ENCODE results near the gene PRKCQ. TPM values are rescaled to one million over a fixed set of nuclear protein-coding genes. Genes with fewer than 3 reads are reported as not detected.

Gene PRKCQ
- total RNA-seq, 2 donors from 2014 or later: 0.33 to 6.0 TPM

DNA sequence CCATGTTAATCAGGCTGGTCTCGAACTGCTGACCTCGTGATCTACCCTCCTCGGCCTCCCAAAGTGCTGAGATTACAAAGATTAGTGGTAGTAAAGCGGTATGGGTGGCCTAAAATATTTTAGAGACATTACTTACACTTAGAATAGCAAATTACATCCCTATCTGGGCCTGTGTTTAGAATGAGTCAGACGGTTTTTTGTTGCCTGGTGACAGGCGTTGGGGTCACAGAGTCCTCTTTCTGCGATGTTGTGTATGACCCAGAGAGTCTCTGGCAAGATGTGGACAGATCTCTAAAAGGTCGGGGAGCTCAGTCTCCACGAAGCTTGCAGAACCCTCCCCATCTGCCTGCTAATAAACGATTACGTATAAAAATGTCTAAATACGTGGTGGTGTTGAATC lies 39.6 kb upstream of the PRKCQ start:
- no peak overlapping the region for H3K4me3 ChIP-seq
- TF ChIP-seq, protein P1, sequence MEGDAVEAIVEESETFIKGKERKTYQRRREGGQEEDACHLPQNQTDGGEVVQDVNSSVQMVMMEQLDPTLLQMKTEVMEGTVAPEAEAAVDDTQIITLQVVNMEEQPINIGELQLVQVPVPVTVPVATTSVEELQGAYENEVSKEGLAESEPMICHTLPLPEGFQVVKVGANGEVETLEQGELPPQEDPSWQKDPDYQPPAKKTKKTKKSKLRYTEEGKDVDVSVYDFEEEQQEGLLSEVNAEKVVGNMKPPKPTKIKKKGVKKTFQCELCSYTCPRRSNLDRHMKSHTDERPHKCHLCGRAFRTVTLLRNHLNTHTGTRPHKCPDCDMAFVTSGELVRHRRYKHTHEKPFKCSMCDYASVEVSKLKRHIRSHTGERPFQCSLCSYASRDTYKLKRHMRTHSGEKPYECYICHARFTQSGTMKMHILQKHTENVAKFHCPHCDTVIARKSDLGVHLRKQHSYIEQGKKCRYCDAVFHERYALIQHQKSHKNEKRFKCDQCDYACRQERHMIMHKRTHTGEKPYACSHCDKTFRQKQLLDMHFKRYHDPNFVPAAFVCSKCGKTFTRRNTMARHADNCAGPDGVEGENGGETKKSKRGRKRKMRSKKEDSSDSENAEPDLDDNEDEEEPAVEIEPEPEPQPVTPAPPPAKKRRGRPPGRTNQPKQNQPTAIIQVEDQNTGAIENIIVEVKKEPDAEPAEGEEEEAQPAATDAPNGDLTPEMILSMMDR (IDR thresholded peaks at IDR 0.05): no peak
- no peak for TF ChIP-seq POLR2A (IDR thresholded peaks at IDR 0.05)
- H3K36me3 ChIP-seq (replicated peaks in 1 of 2; ENCODE audit: insufficient read depth in 1 of 2, low read depth in 2 of 2): no peaks in the 10 kb centered on the region
- no peak overlapping the region for H3K27ac ChIP-seq
- intact Hi-C loops (cut with DNase I): no loop called here
- H3K9me3 ChIP-seq: no peaks in the 10 kb centered on the region
- H3K27me3 ChIP-seq: no peaks in the 10 kb centered on the region
- DNase-seq (no peak), ATAC-seq (no peak)
- WGBS, 2 donors: 80 to 87% methylated on average over 12 of the region's 12 CpGs
- H3K4me1 ChIP-seq: peaks cover 18% of the 10 kb centered on the region

DNA sequence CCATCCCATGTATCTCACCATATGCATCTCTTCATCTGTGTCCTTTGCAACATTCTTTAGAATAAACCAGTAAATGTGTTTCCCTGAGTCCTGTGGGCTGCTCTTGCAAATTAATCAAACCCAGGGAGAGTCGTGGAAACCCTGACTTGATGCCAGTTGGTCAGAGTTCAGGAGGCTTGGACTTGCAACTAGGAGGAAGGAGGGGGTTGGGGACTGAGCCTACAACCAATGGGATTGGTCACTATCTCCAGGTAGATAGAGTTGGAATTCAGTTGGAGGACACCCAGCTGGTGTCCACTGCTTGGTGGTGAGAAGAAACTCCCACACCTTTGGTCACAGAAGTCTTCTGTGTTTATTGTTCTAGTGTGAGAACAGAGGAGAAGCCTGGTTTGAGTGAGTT lies 38.3 kb upstream of the PRKCQ start:
- TF ChIP-seq, protein P1 (IDR thresholded peaks at IDR 0.05): no peak
- TF ChIP-seq POLR2A (IDR thresholded peaks at IDR 0.05): no peak
- peak; percentile 50 for ATAC-seq
- no peaks in the 10 kb centered on the region for H3K9me3 ChIP-seq
- WGBS, 2 donors: 6 to 7% methylated on average over 1 of the region's 1 CpG
- H3K36me3 ChIP-seq (replicated peaks in 1 of 2; ENCODE audit: insufficient read depth in 1 of 2, low read depth in 2 of 2): no peaks in the 10 kb centered on the region
- DNase-seq: peak in 3 of 4 donors; percentile 25 to 77 (median 33)
- H3K4me3 ChIP-seq: no peak overlapping the region
- H3K27ac ChIP-seq: no peak overlapping the region
- H3K4me1 ChIP-seq: peaks cover 7% of the 10 kb centered on the region
- intact Hi-C loops (cut with DNase I): no loop called here
- no peaks in the 10 kb centered on the region for H3K27me3 ChIP-seq

DNA sequence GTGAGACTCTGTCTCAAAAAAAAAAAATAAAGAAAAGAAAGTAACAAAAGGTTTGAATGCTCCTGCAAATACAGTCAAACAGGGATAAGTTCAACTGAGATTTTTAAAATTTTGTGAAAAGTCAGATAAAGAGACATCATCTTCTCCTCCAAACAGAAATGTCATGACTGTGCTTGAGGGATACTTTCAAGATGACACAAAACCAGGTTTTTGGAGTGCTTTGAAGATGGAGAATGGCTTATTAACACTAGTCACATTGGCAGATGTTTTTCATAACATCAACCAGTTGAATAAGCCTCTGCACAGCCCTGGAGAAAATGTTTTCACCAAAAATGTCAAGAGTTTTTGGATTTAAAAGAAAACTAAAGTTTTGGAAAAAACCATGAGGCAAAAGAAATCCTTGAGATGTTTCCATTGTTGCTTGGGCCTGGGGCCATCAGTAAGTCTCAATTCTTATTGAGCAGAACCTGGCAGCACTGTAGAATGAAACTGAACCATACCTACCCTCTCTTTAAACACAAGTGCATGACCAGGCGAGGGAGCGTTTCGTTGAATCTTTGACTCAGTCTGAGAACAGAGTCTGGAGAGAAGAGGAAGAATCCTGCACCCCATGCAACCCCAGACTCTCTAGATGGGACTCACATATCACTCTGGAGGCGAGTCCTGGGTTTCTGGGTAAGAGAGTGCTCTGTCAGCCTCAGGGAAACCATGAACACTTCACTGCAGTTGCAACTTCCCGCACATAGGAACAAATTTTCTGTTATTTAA lies 37.4 kb upstream of the PRKCQ start:
- no peak for DNase-seq
- no peaks in the 10 kb centered on the region for H3K36me3 ChIP-seq (replicated peaks in 1 of 2; ENCODE audit: insufficient read depth in 1 of 2, low read depth in 2 of 2)
- no peaks in the 10 kb centered on the region for H3K9me3 ChIP-seq
- intact Hi-C loops (cut with DNase I): no loop called here
- H3K4me1 ChIP-seq: peaks cover 7% of the 10 kb centered on the region
- 84 to 94% methylated on average over 5 of the region's 5 CpGs for WGBS, 2 donors
- ATAC-seq: no peak
- no peak overlapping the region for H3K27ac ChIP-seq
- TF ChIP-seq, protein P1 (IDR thresholded peaks at IDR 0.05): no peak
- no peak for TF ChIP-seq POLR2A (IDR thresholded peaks at IDR 0.05)
- H3K27me3 ChIP-seq: no peaks in the 10 kb centered on the region
- no peak overlapping the region for H3K4me3 ChIP-seq

DNA sequence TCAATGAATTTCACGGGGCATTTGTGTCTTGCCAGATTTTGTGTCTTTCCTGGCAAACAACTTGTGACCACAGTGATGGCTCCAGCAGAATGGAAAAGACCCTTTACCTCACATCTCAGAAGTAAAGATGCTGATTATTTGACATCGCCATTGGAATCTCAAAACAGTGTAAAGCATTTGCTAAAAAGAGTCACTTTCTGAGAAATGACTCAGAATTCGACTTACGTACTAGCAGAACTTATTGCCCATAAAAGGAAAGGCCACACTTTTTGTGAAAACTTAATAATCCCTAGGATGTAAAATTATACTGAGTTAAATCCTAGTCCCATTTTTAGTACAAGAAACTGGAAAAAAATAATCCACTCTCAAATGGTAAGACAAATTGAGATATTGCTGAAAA lies 35.9 kb upstream of the PRKCQ start:
- intact Hi-C loops (cut with DNase I): no loop called here
- H3K27me3 ChIP-seq: no peaks in the 10 kb centered on the region
- no peaks in the 10 kb centered on the region for H3K9me3 ChIP-seq
- H3K4me1 ChIP-seq: peaks cover 7% of the 10 kb centered on the region
- H3K36me3 ChIP-seq (replicated peaks in 1 of 2; ENCODE audit: insufficient read depth in 1 of 2, low read depth in 2 of 2): no peaks in the 10 kb centered on the region
- no peak for TF ChIP-seq POLR2A (IDR thresholded peaks at IDR 0.05)
- TF ChIP-seq, protein P1 (IDR thresholded peaks at IDR 0.05): no peak
- H3K4me3 ChIP-seq: no peak overlapping the region
- DNase-seq (no peak), ATAC-seq (no peak)
- 53 to 57% methylated on average over 4 of the region's 4 CpGs for WGBS, 2 donors
- no peak overlapping the region for H3K27ac ChIP-seq

DNA sequence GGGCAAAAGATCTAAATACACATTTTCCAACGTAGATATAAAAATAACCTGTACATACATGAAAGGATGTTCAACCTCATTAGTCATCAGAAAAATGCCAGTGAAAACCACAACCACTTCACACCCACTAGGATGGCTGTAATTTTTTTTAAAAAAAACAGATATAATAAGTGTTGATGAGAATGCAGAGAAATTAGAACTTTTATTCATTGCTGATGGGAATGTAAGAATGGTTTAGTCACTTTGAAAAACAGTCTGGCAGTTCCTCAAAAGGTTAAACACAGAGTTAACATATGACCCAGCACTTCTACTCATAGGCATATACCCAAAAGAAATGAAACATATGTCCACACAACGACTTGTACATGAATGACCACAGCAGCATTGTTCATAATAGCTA lies 32.3 kb upstream of the PRKCQ start:
- no peaks in the 10 kb centered on the region for H3K27me3 ChIP-seq
- WGBS, 2 donors: 43 to 52% methylated on average over 2 of the region's 2 CpGs
- no peaks in the 10 kb centered on the region for H3K9me3 ChIP-seq
- ATAC-seq: no peak
- no peaks in the 10 kb centered on the region for H3K36me3 ChIP-seq (replicated peaks in 1 of 2; ENCODE audit: insufficient read depth in 1 of 2, low read depth in 2 of 2)
- TF ChIP-seq POLR2A (IDR thresholded peaks at IDR 0.05): no peak
- TF ChIP-seq, protein P1 (IDR thresholded peaks at IDR 0.05): no peak
- DNase-seq: no peak
- no peak overlapping the region for H3K4me3 ChIP-seq
- H3K27ac ChIP-seq: no peak overlapping the region
- no peaks in the 10 kb centered on the region for H3K4me1 ChIP-seq
- intact Hi-C loops (cut with DNase I): no loop called here

All from body of pancreas (tissue), 4 donors.